Measurements from ENCODE around the gene C4orf50. TPM values are rescaled to one million over a fixed set of nuclear protein-coding genes. Genes with fewer than 3 reads are reported as not detected.

C4orf50 gene
- total and polyA plus RNA-seq, 2 of the 4 experiments (the other 2 are of a cell fraction), result not detected

DNA sequence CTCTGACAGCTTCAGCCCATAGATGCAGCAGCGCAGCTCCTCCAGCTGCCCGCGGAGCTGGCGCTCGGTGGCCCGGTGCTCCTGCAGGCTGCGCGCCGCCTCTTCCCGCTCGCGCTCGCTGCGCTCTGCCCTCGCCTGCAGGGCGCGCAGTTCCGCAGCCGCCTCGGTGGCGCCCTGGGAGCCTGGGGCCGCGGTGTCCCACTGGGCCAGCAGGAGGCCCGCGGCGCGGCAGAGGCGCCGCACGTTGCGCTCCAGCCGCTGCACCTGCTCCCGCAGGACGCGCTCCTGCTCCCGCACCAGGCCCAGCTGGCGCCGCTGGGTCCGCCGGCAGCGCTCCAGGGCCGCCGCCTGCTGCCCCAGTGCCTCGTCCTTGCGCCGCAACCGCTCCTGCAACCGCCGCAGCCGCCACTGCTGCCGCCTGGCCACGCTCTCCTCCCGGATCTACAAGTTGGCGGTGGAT lies 10.1 kb downstream of the C4orf50 start:
- no peak overlapping the region for H4K91ac ChIP-seq (ENCODE audit: insufficient read depth, low read depth, low read length)
- H3K56ac ChIP-seq (ENCODE audit: extremely low read depth, insufficient read depth, low read length), result no peak overlapping the region
- no peak overlapping the region for H3K9ac ChIP-seq (ENCODE audit: low read depth, low read length)
- H3K27ac ChIP-seq (ENCODE audit: insufficient read depth, low read length), result no peak overlapping the region
- no peak for DNase-seq
- H2BK120ac ChIP-seq (ENCODE audit: low read depth, low read length), result no peak overlapping the region
- POLR2A ChIA-PET (ENCODE audit: unreplicated experiment), result no interaction called here
- no peaks in the 10 kb centered on the region for H3K36me3 ChIP-seq (ENCODE audit: control insufficient read depth, insufficient read depth, low read length)
- BruUV-seq (replicated peaks), result no TSS peak
- H3K23ac ChIP-seq (ENCODE audit: low read depth, low read length), result no peak overlapping the region
- no peak overlapping the region for H2BK20ac ChIP-seq (ENCODE audit: low read depth, low read length)
- H4K20me1 ChIP-seq (ENCODE audit: insufficient read depth, low read length), result no peaks in the 10 kb centered on the region
- no peaks in the 10 kb centered on the region for H3K79me1 ChIP-seq (ENCODE audit: low read depth in 1 of 2, low read length in 2 of 2)
- no peak overlapping the region for H4K8ac ChIP-seq (ENCODE audit: low read depth in 2 of 2, low read length in 2 of 2)
- H3K4ac ChIP-seq (ENCODE audit: low read depth, low read length), result no peak overlapping the region
- H4K5ac ChIP-seq (ENCODE audit: low read depth, low read length), result no peak overlapping the region
- H3K4me3 ChIP-seq (ENCODE audit: insufficient read depth, low read depth, low read length), result no peak overlapping the region
- H2AFZ ChIP-seq (replicated peaks; ENCODE audit: low read length, poor library complexity), result no peak overlapping the region
- WGBS, 2 experiments (ENCODE audit: extremely low coverage in 2 of 2, insufficient read length in 1 of 2), result 37% methylated on average over 43 of the region's 54 CpGs; no CpG with 5 or more reads in 1 of the 2 experiments
- no peak for ATAC-seq (ENCODE audit: low read depth)
- H3K4me2 ChIP-seq (ENCODE audit: low read depth, low read length), result no peak overlapping the region
- H2AK9ac ChIP-seq (replicated peaks; ENCODE audit: low read depth, low read length, poor library complexity), result no peak overlapping the region
- H2BK5ac ChIP-seq (ENCODE audit: low read depth, low read length, poor library complexity, severe bottlenecking), result no peak overlapping the region
- no peaks in the 10 kb centered on the region for H3K4me1 ChIP-seq (ENCODE audit: control insufficient read depth, insufficient read depth, low read length)
- H3K9me1 ChIP-seq (ENCODE audit: insufficient read depth, low read length), result no peaks in the 10 kb centered on the region
- no peak overlapping the region for H3K18ac ChIP-seq (ENCODE audit: low read depth, low read length)
- no peak for TF ChIP-seq MXI1 (IDR thresholded peaks at IDR 0.05; ENCODE audit: borderline replicate concordance, low read depth, low read length)
- no peak for TF ChIP-seq RAD21 (IDR thresholded peaks at IDR 0.05; ENCODE audit: low read length)
- TF ChIP-seq FOS (IDR thresholded peaks at IDR 0.05; ENCODE audit: low read depth, low read length), result no peak
- no peak for TF ChIP-seq POLR2A (IDR thresholded peaks at IDR 0.05; ENCODE audit: low read depth, low read length)
- no peak for TF ChIP-seq MAZ (IDR thresholded peaks at IDR 0.05; ENCODE audit: borderline replicate concordance, low read depth, low read length)
- TF ChIP-seq CHD1 (IDR thresholded peaks at IDR 0.05; ENCODE audit: low read depth, low read length), result no peak
- TF ChIP-seq, protein P1, sequence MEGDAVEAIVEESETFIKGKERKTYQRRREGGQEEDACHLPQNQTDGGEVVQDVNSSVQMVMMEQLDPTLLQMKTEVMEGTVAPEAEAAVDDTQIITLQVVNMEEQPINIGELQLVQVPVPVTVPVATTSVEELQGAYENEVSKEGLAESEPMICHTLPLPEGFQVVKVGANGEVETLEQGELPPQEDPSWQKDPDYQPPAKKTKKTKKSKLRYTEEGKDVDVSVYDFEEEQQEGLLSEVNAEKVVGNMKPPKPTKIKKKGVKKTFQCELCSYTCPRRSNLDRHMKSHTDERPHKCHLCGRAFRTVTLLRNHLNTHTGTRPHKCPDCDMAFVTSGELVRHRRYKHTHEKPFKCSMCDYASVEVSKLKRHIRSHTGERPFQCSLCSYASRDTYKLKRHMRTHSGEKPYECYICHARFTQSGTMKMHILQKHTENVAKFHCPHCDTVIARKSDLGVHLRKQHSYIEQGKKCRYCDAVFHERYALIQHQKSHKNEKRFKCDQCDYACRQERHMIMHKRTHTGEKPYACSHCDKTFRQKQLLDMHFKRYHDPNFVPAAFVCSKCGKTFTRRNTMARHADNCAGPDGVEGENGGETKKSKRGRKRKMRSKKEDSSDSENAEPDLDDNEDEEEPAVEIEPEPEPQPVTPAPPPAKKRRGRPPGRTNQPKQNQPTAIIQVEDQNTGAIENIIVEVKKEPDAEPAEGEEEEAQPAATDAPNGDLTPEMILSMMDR (conservative IDR thresholded peaks at IDR 0.05; ENCODE audit: low read depth, low read length), result no peak
- TF ChIP-seq RFX5 (IDR thresholded peaks at IDR 0.05; ENCODE audit: low read depth, low read length), result no peak
- TF ChIP-seq, protein P2, sequence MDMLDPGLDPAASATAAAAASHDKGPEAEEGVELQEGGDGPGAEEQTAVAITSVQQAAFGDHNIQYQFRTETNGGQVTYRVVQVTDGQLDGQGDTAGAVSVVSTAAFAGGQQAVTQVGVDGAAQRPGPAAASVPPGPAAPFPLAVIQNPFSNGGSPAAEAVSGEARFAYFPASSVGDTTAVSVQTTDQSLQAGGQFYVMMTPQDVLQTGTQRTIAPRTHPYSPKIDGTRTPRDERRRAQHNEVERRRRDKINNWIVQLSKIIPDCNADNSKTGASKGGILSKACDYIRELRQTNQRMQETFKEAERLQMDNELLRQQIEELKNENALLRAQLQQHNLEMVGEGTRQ (IDR thresholded peaks at IDR 0.05; ENCODE audit: low read depth, low read length), result no peak
- no peak for TF ChIP-seq NFE2L2 (IDR thresholded peaks at IDR 0.05; ENCODE audit: low read depth, low read length)
- no peak for TF ChIP-seq MAFK (IDR thresholded peaks at IDR 0.05; ENCODE audit: low read depth, low read length)
- TF ChIP-seq, protein P3, sequence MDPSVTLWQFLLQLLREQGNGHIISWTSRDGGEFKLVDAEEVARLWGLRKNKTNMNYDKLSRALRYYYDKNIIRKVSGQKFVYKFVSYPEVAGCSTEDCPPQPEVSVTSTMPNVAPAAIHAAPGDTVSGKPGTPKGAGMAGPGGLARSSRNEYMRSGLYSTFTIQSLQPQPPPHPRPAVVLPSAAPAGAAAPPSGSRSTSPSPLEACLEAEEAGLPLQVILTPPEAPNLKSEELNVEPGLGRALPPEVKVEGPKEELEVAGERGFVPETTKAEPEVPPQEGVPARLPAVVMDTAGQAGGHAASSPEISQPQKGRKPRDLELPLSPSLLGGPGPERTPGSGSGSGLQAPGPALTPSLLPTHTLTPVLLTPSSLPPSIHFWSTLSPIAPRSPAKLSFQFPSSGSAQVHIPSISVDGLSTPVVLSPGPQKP (IDR thresholded peaks at IDR 0.05; ENCODE audit: borderline replicate concordance, low read depth, low read length), result no peak
- TF ChIP-seq RCOR1 (IDR thresholded peaks at IDR 0.05; ENCODE audit: insufficient replicate concordance, low read length), result no peak
- no peak for TF ChIP-seq SMC3 (IDR thresholded peaks at IDR 0.05; ENCODE audit: low read depth, low read length)
- TF ChIP-seq CEBPB (IDR thresholded peaks at IDR 0.05; ENCODE audit: low read depth, low read length), result no peak
- no peak overlapping the region for H3K14ac ChIP-seq (replicated peaks; ENCODE audit: low read depth, low read length)
- dilution Hi-C loops (cut with HindIII; ENCODE audit: low sequenced_read_pairs, unreplicated experiment), result no loop called here
- H2AK5ac ChIP-seq (ENCODE audit: low read depth, low read length), result no peak overlapping the region
- H2BK15ac ChIP-seq (ENCODE audit: low read depth, low read length), result no peak overlapping the region
- H3K9me3 ChIP-seq (ENCODE audit: control insufficient read depth, insufficient read depth, low read length), result 0 out of 2 replicates have a peak, but pooled peaks cover 3% of the 10 kb centered on the region
- intact Hi-C loops (cut with micrococcal nuclease), result no loop called here
- in situ Hi-C loops (cut with MboI; ENCODE audit: low sequenced_read_pairs), result no loop called here
- no peaks in the 10 kb centered on the region for H3K27me3 ChIP-seq (ENCODE audit: control insufficient read depth, insufficient read depth, low read length)
- CTCF ChIA-PET, result interaction anchor here (1.3 kb wide), 1 partner anchor 12 kb away, joined by 5 read pairs; no protein-coding TSS in a partner anchor

Data from IMR-90 (cell line).